HG03457 (cell line): ENCODE measurements around the gene NEU2.
"Not testable (repeated sequence)": the region's sequence is repeated elsewhere in the genome, so short reads cannot be mapped to it uniquely, and the experiment has no call there.

Experiments used
- ATAC-seq: cut with Tn5 transposase; IDR thresholded peaks from one replicate; pipeline ENCODE4 v1.9.1; 2021; ENCODE audit warnings: moderate number of reproducible peaks; ENCODE audit not compliant: unreplicated experiment

The NEU2 gene

GRCh38 chr2:233053928-233054784, 21.7 kb downstream of the NEU2 start:
- no peak for ATAC-seq

GRCh38 chr2:233055362-233055761, 22.9 kb downstream of the NEU2 start:
- no peak for ATAC-seq

- no peak for ATAC-seq
Measured at GRCh38 chr2:233056961-233057605, 24.6 kb downstream of the NEU2 start.

- no peak for ATAC-seq
Measured at GRCh38 chr2:233058717-233059546, 26.5 kb downstream of the NEU2 start.

- no peak for ATAC-seq
Measured at GRCh38 chr2:233059547-233059796, 27.0 kb downstream of the NEU2 start.

GRCh38 chr2:233059797-233060500, 27.5 kb downstream of the NEU2 start, which contains the start of gene INPP5D:
Gene INPP5D, plus strand, starts transcription at chr2:233060342. Its CDS starts 137 bp downstream, at chr2:233060479.
- ATAC-seq = peak; percentile 30

- no peak for ATAC-seq
Measured at GRCh38 chr2:233060501-233060979, 28.1 kb downstream of the NEU2 start.

GRCh38 chr2:233060980-233061590, 28.6 kb downstream of the NEU2 start:
- no peak for ATAC-seq

- ATAC-seq = no peak
Measured at GRCh38 chr2:233061591-233062450, 29.3 kb downstream of the NEU2 start.

GRCh38 chr2:233062451-233062850, 30.0 kb downstream of the NEU2 start:
- no peak for ATAC-seq

GRCh38 chr2:233062946-233063268, 30.4 kb downstream of the NEU2 start:
- no peak for ATAC-seq

GRCh38 chr2:233063269-233063975, 30.9 kb downstream of the NEU2 start:
- ATAC-seq = peak; percentile 29

- ATAC-seq = no peak
Measured at GRCh38 chr2:233063976-233064411, 31.5 kb downstream of the NEU2 start.

- no peak for ATAC-seq
Measured at GRCh38 chr2:233064530-233065199, 32.2 kb downstream of the NEU2 start.

GRCh38 chr2:233065200-233065589, 32.7 kb downstream of the NEU2 start:
- ATAC-seq = not testable (repeated sequence)

GRCh38 chr2:233065954-233066470, 33.5 kb downstream of the NEU2 start:
- no peak for ATAC-seq

GRCh38 chr2:233068762-233069418, 36.4 kb downstream of the NEU2 start:
- ATAC-seq = no peak

GRCh38 chr2:233072838-233073237, 40.4 kb downstream of the NEU2 start:
- no peak for ATAC-seq
